HepG2 (cell line): Measurements from ENCODE around the gene CSNK2A1. TPM values are rescaled to one million over a fixed set of nuclear protein-coding genes. Genes with fewer than 3 reads are reported as not detected.

ENCODE experiments used
- BCLAF1 ChIP-seq: fragments of 450-650 bp; IDR thresholded peaks from 2 replicates; pipeline ENCODE4 v1.6.1; 2017; ENCODE audit warnings: mild to moderate bottlenecking
- BHLHE40 ChIP-seq: IDR thresholded peaks from 2 replicates; pipeline ENCODE4 v1.6.1; 2011; ENCODE audit warnings: low read length, improper control_type of control experiment
- BRCA1 ChIP-seq: sonication (generic); formaldehyde crosslinking; IDR thresholded peaks from 2 replicates; pipeline ENCODE4 v1.4.0; 2020; ENCODE audit warnings: missing genetic modification reagents
- CENPBD1 ChIP-seq: sonication (generic); formaldehyde crosslinking; IDR thresholded peaks from 2 replicates; pipeline ENCODE4 v1.8.0; 2022; ENCODE audit warnings: missing genetic modification reagents, low read depth, mild to moderate bottlenecking, borderline replicate concordance
- GFI1 ChIP-seq: sonication (generic); formaldehyde crosslinking; IDR thresholded peaks from 2 replicates; pipeline ENCODE4 v1.5.0; 2020; ENCODE audit warnings: missing genetic modification reagents, mild to moderate bottlenecking, borderline replicate concordance
- HCFC1 ChIP-seq: fragments of 150-350 bp; IDR thresholded peaks from 2 replicates; pipeline ENCODE4 v1.6.1; 2014; ENCODE audit warnings: low read depth, low read length
- NR2F6 ChIP-seq, 2 experiments: IDR thresholded peaks; 2 replicates each; pipeline ENCODE4 v1.6.1; 2016; ENCODE audit warnings: antibody characterized with exemption in 1 of 2, mild to moderate bottlenecking in 1 of 2
- NR3C1 ChIP-seq: sonication (generic); formaldehyde crosslinking; IDR thresholded peaks from 2 replicates; pipeline ENCODE4 v1.4.0; 2020; ENCODE audit warnings: missing genetic modification reagents
- POGK ChIP-seq: sonication (generic); formaldehyde crosslinking; conservative IDR thresholded peaks from 2 replicates; pipeline ENCODE4 v1.8.0; 2022; ENCODE audit warnings: mild to moderate bottlenecking, moderate library complexity, missing genetic modification reagents
- SIX4 ChIP-seq: sonication (generic); formaldehyde crosslinking; IDR thresholded peaks from 2 replicates; pipeline ENCODE4 v1.4.0; 2020; ENCODE audit warnings: missing genetic modification reagents
- SSRP1 ChIP-seq: IDR thresholded peaks from 2 replicates; pipeline ENCODE4 v1.6.1; 2016; ENCODE audit warnings: control low read depth
- STAG1 ChIP-seq: sonication (generic); formaldehyde crosslinking; IDR thresholded peaks from 2 replicates; pipeline ENCODE4 v1.4.0; 2020; ENCODE audit warnings: missing genetic modification reagents
- ZBTB37 ChIP-seq: sonication (generic); formaldehyde crosslinking; IDR thresholded peaks from 2 replicates; pipeline ENCODE4 v1.4.0; 2020; ENCODE audit warnings: mild to moderate bottlenecking, missing genetic modification reagents
- ZNF12 ChIP-seq: sonication (generic); formaldehyde crosslinking; IDR thresholded peaks from 2 replicates; pipeline ENCODE4 v1.5.0; 2020; ENCODE audit warnings: missing genetic modification reagents
- ZNF136 ChIP-seq: sonication (generic); formaldehyde crosslinking; IDR thresholded peaks from 2 replicates; pipeline ENCODE4 v1.8.1; 2022; ENCODE audit warnings: low read depth, mild to moderate bottlenecking, moderate library complexity, missing genetic modification reagents
- ZNF777 ChIP-seq: sonication (generic); formaldehyde crosslinking; IDR thresholded peaks from 2 replicates; pipeline ENCODE4 v1.4.0; 2020; ENCODE audit warnings: missing genetic modification reagents
- ZNF816 ChIP-seq: sonication (generic); formaldehyde crosslinking; IDR thresholded peaks from 2 replicates; pipeline ENCODE4 v1.8.0; 2022; ENCODE audit warnings: missing genetic modification reagents, mild to moderate bottlenecking, borderline replicate concordance
- polyA plus RNA-seq, 8 experiments: library from polyadenylated mRNA; depleted of rRNA in 3 of 8; stranded (reverse) in 7 of 8; unstranded in 1 of 8; fragments of >200 nt; fragmentation: Illumina TruSeq in 4 of 8; extraction: Trizol in 4 of 8; gene quantifications; 2 replicates each; pipeline versions ENCODE4 v1.2.1 to v1.2.3, GENCODE V29; 2011 to 2016; ENCODE audit warnings: low read depth in 4 of 8, missing spikeins in 1 of 8, mixed read lengths in 1 of 8; ENCODE audit not compliant: insufficient read depth in 1 of 8
- total RNA-seq, 5 experiments: library from RNA; depleted of rRNA; stranded (reverse); fragments of >200 nt; fragmentation: Illumina TruSeq; extraction: Trizol; gene quantifications; 2 replicates each; pipeline ENCODE4 v1.2.3, GENCODE V29; 2016; ENCODE audit warnings: low read depth in 1 of 5
- TF ChIP-seq, protein P1 (sequence below): sonication (generic); formaldehyde crosslinking; conservative IDR thresholded peaks from 2 replicates; pipeline ENCODE4 v1.8.0; 2022; ENCODE audit warnings: low read depth, missing genetic modification reagents
- TF ChIP-seq, protein P2 (sequence below): sonication (generic); formaldehyde crosslinking; conservative IDR thresholded peaks from 2 replicates; pipeline ENCODE4 v1.8.1; 2023; ENCODE audit warnings: missing genetic modification reagents

Gene CSNK2A1
- total and polyA plus RNA-seq, 2 of the 13 experiments (the other 11 are each of a cell fraction or from before 2014, with no cell fraction given), result 153 to 231 TPM

- TF ChIP-seq, protein P1, sequence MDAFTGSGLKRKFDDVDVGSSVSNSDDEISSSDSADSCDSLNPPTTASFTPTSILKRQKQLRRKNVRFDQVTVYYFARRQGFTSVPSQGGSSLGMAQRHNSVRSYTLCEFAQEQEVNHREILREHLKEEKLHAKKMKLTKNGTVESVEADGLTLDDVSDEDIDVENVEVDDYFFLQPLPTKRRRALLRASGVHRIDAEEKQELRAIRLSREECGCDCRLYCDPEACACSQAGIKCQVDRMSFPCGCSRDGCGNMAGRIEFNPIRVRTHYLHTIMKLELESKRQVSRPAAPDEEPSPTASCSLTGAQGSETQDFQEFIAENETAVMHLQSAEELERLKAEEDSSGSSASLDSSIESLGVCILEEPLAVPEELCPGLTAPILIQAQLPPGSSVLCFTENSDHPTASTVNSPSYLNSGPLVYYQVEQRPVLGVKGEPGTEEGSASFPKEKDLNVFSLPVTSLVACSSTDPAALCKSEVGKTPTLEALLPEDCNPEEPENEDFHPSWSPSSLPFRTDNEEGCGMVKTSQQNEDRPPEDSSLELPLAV, result no peak
- TF ChIP-seq NR2F6 (IDR thresholded peaks at IDR 0.05) (no peak), NR2F6 (CRISPR knock-in tag; IDR thresholded peaks at IDR 0.05) (no peak), ZNF12 (CRISPR knock-in tag) (no peak), NR3C1 (CRISPR knock-in tag) (no peak), STAG1 (CRISPR knock-in tag) (no peak), ZBTB37 (CRISPR knock-in tag) (no peak), BHLHE40 (no peak), SSRP1 (no peak), ZNF777 (peak; percentile 18; the same call in 1 of the 2 replicates), ZNF816 (peak; percentile 82), HCFC1 (no peak), BCLAF1 (no peak), SIX4 (CRISPR knock-in tag) (no peak), POGK (no peak), GFI1 (CRISPR knock-in tag) (no peak), CENPBD1 (CRISPR knock-in tag) (no peak), ZNF136 (CRISPR knock-in tag) (no peak), BRCA1 (CRISPR knock-in tag) (no peak)
- TF ChIP-seq, protein P2, sequence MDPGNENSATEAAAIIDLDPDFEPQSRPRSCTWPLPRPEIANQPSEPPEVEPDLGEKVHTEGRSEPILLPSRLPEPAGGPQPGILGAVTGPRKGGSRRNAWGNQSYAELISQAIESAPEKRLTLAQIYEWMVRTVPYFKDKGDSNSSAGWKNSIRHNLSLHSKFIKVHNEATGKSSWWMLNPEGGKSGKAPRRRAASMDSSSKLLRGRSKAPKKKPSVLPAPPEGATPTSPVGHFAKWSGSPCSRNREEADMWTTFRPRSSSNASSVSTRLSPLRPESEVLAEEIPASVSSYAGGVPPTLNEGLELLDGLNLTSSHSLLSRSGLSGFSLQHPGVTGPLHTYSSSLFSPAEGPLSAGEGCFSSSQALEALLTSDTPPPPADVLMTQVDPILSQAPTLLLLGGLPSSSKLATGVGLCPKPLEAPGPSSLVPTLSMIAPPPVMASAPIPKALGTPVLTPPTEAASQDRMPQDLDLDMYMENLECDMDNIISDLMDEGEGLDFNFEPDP (CRISPR knock-in tag), result no peak
Measured at GRCh38 chr20:542777-543368, 717 bp downstream of the CSNK2A1 start (continued).
